ENCODE data around the gene ZNF587.
"Not testable (repeated sequence)": the region's sequence is repeated elsewhere in the genome, so short reads cannot be mapped to it uniquely, and the experiment has no call there.

Gene ZNF587

DNA sequence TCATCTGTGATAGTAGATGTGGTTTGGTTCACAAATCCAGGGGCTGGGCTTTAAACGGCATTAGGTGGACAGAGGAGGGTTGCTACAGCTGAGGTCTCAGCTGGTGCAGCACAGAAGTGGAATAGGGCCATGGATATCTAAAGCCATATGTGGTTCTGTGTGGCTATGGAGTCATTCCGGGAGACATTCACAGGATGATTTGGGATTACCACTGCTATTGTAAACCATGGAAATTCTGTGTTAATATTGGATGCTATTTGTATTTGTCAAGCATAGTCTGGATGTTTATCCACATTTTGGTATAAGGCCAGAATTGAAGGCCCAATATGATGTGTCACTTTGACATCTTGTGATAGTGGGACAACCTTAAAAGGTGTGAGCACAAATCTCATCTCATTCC, 26.5 kb upstream of the ZNF587 start:
- not testable (repeated sequence) for DNase-seq (ENCODE audit: low read depth in 2 of 2)

DNA sequence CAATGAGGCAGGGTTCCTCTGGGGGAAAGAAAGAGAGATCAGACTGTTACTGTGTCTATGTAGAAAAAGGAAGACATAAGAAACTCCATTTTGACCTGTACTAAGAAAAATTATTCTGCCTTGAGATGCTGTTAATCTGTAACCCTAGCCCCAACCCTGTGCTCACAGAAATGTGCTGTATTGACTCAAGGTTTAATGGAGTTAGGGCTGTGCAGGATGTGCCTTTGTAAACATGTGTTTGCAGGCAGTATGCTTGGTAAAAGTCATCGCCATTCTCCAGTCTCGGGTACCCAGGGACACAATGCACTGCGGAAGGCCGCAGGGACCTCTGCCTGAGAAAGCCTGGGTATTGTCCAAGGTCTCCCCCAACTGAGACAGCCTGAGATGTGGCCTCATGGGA, 26.1 kb upstream of the ZNF587 start:
- DNase-seq (ENCODE audit: low read depth in 2 of 2) = not testable (repeated sequence)

DNA sequence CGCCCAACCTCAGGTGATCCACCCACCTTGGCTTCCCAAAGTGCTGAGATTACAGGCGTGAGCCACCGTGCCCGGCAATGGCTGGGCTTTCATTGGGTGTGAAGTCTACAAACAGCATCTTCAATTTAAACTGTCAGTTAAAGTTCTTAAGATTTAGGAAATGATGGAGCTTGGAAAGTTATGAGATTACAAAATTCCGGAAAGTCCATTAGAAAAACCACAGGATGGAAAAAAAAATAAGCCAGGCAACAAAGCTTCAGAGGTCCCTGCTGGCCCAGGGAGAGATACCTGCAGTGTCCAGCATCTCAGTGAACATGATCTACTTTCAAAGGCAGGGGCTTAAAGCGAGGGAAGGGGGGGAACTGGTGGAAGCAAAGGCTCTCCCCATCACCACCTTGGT, 24.1 kb upstream of the ZNF587 start:
- no peak for DNase-seq (ENCODE audit: low read depth in 2 of 2)

DNA sequence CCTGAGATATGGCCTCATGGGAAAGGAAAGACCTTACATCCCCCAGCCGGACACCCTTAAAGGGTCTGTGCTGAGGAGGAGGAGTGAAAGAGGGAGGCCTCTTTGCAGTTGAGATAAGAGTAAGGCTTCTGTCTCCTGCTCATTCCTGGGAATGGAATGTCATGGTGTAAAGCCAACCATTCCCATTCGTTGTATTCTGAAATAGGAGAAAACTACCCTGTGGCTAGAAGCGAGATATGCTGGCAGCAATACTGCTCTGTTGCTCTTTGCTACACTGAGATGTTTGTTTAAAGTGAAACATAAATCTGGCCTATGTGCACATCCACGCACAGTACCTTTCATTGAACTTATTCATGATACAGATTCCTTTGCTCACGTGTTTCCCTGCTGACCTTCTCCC, 20.3 kb upstream of the ZNF587 start:
- DNase-seq (ENCODE audit: low read depth in 2 of 2) = no peak

DNA sequence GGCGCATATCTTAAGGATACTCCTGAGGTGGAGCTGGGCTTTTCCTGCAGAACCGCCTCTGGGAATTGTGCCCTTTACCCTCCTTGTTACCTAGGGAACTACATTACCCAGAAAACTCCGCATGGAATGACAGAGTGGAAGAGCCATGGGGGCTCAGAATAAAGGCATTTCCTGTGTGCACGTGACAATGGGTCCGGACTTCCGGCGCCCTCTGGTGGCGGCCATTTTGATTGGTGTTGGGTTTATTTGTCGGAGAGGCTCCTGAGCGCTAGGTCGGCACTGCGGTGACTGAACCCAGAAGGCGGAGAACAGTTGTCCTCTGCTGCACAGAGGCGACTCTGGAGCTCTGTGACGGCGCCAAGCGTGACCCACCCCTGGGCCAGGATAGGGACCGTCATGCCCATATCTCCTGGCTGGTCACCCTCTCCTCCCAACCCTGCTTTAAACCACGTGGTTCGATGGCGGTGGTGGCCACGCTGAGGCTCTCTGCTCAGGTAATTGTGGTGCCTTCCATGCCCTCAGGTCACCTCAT, 19.5 kb upstream of the ZNF587 start, which contains the start of gene ZNF587B:
ZNF587B (plus strand) TSS at position 229 of the 532 bp plus-strand sequence; CDS start at position 459, 230 bp downstream.
- peak in 1 of 2 experiments; percentile 17 for DNase-seq (ENCODE audit: low read depth in 2 of 2)

DNA sequence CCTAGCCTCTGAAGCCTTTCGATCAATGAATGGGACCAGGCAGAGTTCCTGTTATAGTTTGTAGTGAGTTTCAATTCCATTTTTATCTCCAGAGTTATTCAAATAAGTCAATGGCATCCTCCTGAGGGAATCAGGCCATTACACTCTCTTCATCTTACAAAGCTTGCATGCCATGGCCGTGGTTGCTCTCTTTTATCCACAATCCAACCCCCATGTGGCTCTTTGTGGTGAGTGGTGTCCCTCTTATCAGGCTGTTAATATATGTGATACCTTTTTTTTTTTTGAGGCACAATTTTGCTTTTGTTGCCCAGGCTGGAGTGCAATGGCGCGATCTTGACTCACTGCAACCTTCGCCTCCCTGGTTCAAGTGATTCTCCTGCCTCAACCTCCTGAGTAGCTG, 12.7 kb upstream of the ZNF587 start:
- not testable (repeated sequence) for DNase-seq (ENCODE audit: low read depth in 2 of 2)

DNA sequence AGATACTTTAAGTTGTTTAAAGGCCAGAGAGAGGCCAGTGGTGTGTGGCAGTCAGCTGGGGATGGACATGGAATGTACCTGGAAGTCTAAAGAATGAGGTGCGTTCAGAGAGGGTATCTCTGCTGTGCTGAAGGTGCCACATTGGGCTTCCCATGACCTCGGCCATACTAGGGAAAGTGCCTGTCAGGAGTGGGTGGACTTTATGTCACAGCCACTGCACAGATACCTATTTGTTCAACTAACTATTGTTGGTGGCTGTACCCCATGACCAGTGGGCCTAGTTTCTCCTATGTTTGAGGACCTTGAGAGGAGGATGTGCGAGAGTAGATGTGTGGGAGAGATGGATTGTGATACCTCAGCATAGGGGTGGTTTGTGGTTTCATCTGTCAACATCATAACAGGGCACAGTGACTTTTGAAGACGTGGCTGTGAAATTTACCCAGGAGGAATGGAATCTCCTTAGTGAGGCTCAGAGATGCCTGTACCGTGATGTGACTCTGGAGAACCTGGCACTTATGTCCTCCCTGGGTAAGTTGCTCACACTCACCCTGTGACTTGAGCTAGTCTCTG, 11.0 kb upstream of the ZNF587 start:
- DNase-seq (ENCODE audit: low read depth in 2 of 2) = not testable (repeated sequence)

DNA sequence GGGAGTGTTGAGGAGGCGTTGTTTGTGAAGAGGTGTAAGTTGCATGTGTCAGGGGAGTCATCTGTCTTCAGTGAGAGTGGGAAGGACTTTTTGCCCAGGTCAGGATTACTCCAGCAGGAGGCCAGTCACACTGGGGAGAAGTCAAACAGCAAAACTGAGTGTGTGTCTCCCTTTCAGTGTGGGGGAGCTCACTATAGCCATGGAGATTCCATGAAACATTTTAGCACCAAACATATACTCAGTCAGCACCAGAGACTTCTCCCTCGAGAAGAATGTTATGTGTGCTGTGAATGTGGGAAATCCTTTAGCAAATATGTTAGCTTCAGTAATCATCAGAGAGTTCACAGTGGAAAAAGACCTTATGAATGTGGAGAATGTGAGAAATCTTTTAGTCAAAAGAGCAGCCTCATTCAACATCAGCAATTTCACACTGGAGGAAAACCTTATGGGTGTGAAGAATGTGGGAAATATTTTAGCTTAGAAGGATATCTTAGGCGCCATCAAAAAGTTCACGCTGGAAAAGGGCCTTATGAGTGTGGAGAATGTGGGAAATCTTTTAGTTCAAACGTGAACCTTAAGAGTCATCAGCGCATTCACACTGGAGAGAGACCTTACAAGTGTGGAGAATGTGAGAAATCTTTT, 8.4 kb upstream of the ZNF587 start:
- no peak for DNase-seq (ENCODE audit: low read depth in 2 of 2)

DNA sequence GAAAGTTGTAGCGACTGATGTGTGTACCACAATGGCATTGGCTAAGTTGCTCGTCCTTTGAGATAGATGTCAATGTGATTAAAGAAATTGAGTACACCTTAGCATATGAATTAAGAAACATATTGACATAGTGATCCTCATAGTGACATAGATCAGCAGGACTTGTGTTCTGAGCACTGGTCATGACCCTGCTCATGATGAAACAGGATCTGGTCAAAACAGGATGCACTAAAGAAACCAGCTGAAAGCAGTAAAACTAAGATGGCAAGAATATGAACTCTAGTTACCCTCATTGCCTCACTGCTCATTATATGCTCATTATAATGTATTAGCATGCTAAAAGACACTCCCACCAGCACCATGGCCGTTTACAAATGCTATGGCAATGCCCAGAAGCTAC, 2.5 kb upstream of the ZNF587 start:
- DNase-seq (ENCODE audit: low read depth in 2 of 2) = not testable (repeated sequence)

DNA sequence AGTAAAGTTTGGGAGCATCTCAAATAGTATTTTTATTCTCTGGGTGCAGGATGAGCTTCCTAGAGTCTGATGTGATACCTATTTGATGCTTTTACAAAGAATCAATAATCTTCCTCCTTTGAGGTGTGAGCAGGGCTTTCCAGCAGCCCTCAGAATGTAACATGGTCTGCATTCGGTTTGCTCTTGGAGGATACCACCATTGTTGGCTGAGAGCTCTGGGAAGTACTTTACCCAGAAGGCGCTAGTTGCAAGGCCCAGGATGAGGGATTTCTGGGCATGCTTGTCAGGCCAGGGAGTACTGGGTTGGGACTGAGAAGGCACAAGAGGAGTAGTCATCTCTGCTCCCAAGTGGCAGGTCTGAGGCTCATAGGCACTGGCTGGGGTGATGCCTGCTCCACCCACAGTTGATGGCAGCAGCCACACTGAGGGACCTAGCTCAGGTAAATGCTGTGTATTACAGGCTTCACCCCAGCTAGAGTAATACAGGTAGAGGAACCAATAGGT, 445 bp upstream of the ZNF587 start:
- not testable (repeated sequence) for DNase-seq (ENCODE audit: low read depth in 2 of 2)

DNA sequence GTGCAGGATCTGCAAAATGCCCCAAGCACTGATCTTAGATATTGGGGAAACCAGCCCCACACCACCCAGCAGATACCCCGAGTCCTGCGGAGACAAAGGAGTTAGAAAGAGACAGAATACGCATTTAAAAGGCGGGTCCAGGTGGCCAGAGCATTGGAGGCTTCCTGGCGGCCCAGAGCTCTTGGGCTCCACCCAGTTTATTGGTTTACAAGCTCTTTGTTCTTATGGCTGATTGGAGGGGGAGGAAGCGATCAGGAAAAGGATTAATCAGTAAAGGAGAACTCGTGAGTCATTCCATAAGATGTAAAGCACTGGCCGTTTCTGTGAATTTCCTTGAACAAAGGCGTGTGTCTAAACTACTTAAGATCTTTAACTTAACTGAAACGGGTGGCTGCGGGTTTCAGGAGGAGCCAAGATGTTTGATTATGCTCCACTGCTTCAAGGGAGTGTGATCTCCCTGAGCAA, 926 bp downstream of the ZNF587 start:
- no peak for DNase-seq (ENCODE audit: low read depth in 2 of 2)

DNA sequence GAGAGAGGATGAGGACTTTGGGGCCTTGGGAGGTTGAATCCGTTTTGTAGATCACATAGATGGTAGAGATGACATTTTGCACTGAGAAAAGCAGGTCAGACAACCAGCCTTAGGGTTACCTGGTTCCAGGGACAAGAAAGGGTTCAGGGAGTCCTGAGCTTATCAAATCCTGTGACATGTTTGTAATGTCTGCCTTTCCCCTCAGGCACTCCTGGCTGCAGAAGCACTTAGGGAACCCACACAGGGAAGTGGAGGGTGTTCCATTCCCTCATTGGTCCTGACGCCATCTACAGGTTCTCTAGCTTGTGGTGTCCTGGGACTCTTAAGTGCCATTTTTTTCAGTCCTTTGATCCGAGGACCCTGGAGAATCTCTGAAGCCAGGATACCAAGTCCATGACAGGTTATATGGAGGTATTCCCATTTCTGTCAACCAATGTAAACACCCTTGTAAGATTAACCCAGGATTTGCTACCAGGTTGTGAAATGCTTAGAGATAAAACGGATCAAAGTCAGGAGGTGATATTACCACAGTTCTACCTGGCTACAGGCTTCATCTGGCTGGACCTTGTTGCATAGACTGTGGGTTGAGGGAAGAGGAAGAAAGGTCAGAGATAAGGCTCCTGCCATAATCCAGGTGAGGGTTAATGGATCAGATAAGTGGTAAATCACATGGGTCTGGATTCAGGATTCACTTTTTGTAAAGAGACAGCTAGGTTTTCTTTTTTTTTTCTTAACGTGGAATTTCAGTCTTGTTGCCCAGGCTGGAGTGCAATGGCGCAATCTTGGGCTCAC, 2.3 kb downstream of the ZNF587 start:
- DNase-seq (ENCODE audit: low read depth in 2 of 2) = not testable (repeated sequence)

DNA sequence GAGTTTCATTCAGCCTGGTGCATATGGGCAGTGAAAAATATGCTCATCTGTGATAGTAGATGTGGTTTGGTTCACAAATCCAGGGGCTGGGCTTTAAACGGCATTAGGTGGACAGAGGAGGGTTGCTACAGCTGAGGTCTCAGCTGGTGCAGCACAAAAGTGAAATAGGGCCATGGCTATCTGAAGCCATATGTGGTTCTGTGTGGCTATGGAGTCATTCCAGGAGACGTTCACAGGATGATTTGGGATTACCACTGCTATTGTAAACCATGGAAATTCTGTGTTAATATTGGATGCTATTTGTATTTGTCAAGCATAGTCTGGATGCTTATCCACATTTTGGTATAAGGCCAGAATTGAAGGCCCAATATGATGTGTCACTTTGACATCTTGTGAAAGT, 4.5 kb downstream of the ZNF587 start:
- DNase-seq (ENCODE audit: low read depth in 2 of 2) = not testable (repeated sequence)

DNA sequence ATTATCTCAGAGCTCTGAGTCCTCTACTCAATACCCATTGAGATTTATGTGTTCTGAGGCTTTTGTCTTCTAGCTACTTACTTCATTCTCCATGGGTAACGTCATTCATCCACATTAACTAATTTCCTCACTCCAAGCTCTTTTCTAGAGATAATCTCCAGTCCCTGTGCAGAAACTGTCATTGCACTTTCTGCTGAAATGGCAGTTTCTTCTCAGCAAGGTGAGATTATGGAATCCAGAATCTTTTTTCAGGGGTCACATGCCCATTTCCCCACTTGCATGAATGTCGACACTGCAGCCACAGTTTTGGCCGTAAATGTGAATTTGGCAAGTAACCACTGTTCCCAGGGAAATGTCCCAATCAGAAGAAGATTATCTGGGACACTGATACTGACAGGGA, 12.7 kb downstream of the ZNF587 start:
- DNase-seq (ENCODE audit: low read depth in 2 of 2) = not testable (repeated sequence)

DNA sequence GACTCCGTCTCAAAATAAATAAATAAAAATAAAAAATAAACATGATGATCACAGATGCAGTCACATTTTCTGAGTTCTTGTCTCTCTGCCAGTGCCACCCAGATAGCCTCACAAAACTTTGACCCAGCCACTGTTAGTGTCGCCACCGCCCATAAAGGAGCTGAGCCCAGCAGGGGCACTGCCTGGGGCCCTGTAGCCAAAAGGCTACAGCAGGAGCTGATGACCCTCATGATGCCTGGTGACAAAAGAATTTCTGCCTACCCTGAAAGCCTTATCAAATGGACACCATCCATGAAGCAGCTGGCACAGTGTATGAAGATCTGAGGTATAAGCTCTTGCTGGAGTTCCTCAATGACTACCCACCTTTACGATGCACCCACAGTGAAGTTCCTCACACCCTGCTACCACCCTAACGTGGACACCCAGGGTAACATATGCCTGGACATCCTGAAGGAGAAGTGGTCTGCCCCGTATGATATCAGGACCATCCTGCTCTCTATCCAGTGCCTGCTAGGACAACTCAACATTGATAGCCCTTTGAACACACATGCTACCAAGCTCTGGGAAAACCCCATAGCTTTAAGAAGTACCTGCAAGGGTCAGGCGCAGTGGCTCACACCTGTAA, 18.3 kb downstream of the ZNF587 start:
- DNase-seq (ENCODE audit: low read depth in 2 of 2) = no peak

DNA sequence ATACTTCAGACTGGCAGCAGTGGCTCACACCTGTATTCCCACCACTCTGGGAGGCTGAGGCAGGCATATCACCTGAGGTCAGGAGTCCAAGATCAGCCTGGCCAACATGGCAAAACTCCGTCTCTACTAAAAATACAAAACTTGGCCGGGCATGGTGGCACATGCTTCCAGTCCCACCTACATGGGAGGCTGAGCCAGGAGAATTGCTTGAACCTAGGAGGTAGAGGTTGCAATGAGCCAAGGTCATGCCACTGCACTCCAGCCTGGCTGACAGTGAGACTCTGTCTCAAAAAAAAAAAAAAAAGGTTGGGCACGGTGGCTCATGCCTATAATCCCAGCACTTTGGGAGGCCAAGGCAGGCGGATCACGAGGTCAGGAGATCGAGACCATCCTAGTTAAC, 20.0 kb downstream of the ZNF587 start:
- not testable (repeated sequence) for DNase-seq (ENCODE audit: low read depth in 2 of 2)

DNA sequence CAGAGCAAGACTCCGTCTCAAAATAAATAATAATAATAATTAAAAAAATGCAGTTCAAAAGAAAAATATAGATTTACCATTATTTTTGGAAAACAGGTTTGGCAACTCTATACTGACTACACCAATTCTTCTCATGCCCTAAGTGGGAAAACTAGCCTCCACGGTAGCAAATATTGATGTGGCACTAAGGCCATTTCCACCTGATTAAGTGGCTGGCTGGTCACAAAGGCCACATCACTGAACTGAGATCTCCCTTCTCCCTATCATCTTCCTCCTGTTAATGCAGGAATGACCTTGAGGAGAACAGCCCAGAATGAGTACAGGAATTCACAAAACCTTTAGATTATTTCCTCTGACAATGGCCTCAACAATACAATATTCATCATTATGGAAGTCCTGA, 20.6 kb downstream of the ZNF587 start:
- DNase-seq (ENCODE audit: low read depth in 2 of 2) = no peak

DNA sequence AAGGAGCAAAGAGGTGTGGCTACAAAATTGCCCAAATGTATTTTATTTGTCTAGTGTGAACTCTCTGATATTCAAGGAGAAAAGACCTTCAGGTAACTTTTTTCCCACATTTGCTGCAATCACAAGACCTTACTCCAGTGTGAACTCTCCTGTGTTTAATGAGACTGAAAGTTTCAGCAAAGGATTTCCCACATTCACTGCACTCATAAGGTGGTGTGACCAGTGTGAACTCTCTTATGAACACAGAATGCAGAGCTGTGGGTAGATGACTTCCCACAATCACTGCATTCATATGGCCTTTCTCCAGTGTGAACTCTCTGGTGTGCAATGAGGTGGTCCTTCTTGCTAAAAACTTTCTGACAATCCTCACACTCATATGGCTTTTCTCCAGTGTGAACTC, 22.8 kb downstream of the ZNF587 start:
- no peak for DNase-seq (ENCODE audit: low read depth in 2 of 2)

DNA sequence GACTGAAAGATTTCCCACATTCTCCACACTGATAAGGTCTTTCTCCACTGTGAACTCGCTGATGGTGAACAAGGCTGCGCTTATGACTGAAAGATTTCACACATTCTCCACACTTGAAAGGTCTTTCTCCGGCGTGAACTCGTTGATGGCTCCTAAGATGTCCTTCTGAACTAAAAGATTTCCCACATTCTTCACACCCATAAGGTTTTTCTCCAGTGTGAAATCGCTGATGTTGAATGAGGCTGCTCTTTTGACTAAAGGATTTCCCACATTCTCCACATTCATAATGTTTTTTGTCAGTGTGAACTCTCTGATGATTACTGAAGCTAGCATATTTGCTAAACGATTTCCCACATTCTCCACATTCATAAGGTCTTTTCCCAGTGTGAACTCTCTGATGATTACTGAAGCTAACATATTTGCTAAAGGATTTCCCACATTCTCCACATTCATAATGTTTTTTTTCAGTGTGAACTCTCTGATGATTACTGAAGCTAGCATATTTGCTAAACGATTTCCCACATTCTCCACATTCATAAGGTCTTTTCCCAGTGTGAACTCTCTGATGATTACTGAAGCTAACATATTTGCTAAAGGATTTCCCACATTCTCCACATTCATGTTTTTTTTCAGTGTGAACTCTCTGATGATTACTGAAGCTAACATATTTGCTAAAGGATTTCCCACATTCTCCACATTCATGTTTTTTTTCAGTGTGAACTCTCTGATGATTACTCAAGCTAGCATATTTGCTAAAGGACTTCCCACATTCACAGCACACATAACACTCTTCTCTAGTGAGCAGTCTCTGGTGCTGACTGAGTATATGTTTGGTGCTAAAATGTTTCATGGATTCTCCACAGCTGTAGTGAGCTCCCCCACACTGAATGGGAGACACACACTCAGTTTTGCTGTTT, 24.5 kb downstream of the ZNF587 start:
- not testable (repeated sequence) for DNase-seq (ENCODE audit: low read depth in 2 of 2)

DNA sequence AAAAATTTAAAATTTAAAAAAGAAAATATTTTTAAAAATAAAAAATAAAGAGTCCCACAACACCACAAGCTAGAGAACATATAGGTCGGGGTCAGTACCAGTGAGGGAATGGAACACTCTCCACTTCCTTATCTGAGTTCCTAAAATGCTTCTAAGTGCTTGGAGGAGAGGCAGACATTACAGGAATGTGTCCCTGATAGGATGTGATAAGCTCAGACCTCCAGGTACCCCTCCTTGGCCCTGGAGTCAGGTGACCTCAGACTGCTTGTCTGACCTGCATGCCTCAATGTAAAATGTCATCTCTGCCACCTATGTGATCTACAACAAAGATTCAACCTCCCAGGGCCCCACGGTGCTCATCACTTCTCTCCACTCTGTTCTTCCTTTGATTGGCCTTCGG, 36.4 kb downstream of the ZNF587 start:
- no peak for DNase-seq (ENCODE audit: low read depth in 2 of 2)

Data from stimulated activated CD4-positive, alpha-beta T cell treated with anti-CD3 and anti-CD28 coated beads, Interleukin-12 subunit alpha, Interleukin-12 subunit beta, amount 100 ng/mL, for 24 hours (primary cell).